Measurements from ENCODE around the gene CDH7.

CDH7 gene

GRCh38 chr18:65760457-65760856 lies 9.6 kb downstream of the CDH7 start:
- TF ChIP-seq FOXM1 (IDR thresholded peaks at IDR 0.05; ENCODE audit: borderline replicate concordance, low read depth) (no peak), EP300 (IDR thresholded peaks at IDR 0.05; ENCODE audit: borderline replicate concordance) (no peak), CEBPB (IDR thresholded peaks at IDR 0.05) (no peak), TEAD4 (IDR thresholded peaks at IDR 0.05) (no peak), TCF12 (IDR thresholded peaks at IDR 0.05; ENCODE audit: low read depth) (no peak)

GRCh38 chr18:65761636-65762295 lies 11.0 kb downstream of the CDH7 start:
- TF ChIP-seq TAF1 (IDR thresholded peaks at IDR 0.05; ENCODE audit: low read depth) (no peak), CREB1 (IDR thresholded peaks at IDR 0.05; ENCODE audit: low read depth) (no peak), YY1 (IDR thresholded peaks at IDR 0.05; ENCODE audit: low read depth) (no peak), ZBTB7A (IDR thresholded peaks at IDR 0.05; ENCODE audit: low read depth) (no peak), MAX (IDR thresholded peaks at IDR 0.05) (no peak), EP300 (IDR thresholded peaks at IDR 0.05; ENCODE audit: borderline replicate concordance) (no peak), NFIC (IDR thresholded peaks at IDR 0.05) (no peak), CEBPB (IDR thresholded peaks at IDR 0.05) (no peak), EGR1 (IDR thresholded peaks at IDR 0.05) (no peak), FOXM1 (IDR thresholded peaks at IDR 0.05; ENCODE audit: borderline replicate concordance, low read depth) (no peak), RAD21 (IDR thresholded peaks at IDR 0.05; ENCODE audit: low read depth) (no peak), TCF12 (IDR thresholded peaks at IDR 0.05; ENCODE audit: low read depth) (no peak), TEAD4 (IDR thresholded peaks at IDR 0.05) (no peak)
- TF ChIP-seq, protein P1, sequence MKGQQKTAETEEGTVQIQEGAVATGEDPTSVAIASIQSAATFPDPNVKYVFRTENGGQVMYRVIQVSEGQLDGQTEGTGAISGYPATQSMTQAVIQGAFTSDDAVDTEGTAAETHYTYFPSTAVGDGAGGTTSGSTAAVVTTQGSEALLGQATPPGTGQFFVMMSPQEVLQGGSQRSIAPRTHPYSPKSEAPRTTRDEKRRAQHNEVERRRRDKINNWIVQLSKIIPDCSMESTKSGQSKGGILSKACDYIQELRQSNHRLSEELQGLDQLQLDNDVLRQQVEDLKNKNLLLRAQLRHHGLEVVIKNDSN (IDR thresholded peaks at IDR 0.05): no peak
- TF ChIP-seq, protein P2, sequence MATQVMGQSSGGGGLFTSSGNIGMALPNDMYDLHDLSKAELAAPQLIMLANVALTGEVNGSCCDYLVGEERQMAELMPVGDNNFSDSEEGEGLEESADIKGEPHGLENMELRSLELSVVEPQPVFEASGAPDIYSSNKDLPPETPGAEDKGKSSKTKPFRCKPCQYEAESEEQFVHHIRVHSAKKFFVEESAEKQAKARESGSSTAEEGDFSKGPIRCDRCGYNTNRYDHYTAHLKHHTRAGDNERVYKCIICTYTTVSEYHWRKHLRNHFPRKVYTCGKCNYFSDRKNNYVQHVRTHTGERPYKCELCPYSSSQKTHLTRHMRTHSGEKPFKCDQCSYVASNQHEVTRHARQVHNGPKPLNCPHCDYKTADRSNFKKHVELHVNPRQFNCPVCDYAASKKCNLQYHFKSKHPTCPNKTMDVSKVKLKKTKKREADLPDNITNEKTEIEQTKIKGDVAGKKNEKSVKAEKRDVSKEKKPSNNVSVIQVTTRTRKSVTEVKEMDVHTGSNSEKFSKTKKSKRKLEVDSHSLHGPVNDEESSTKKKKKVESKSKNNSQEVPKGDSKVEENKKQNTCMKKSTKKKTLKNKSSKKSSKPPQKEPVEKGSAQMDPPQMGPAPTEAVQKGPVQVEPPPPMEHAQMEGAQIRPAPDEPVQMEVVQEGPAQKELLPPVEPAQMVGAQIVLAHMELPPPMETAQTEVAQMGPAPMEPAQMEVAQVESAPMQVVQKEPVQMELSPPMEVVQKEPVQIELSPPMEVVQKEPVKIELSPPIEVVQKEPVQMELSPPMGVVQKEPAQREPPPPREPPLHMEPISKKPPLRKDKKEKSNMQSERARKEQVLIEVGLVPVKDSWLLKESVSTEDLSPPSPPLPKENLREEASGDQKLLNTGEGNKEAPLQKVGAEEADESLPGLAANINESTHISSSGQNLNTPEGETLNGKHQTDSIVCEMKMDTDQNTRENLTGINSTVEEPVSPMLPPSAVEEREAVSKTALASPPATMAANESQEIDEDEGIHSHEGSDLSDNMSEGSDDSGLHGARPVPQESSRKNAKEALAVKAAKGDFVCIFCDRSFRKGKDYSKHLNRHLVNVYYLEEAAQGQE (IDR thresholded peaks at IDR 0.05; ENCODE audit: low read depth): no peak

DNA sequence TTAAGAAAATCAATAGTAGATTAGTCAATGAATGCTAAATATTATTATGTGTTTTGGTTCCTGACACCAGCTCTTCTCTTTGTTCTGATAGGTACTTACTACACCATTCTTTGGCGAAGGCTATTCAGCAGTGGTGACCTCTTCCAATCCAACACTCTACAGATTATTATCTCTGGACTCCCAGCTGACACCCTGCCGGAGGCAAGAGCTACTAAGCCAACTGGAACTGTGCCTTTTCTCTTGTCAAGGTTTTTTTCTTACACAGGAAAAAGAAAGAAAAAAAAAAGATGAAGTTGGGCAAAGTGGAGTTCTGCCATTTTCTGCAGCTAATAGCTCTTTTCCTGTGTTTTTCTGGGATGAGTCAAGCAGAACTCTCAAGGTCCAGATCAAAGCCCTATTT lies 11.7 kb downstream of the CDH7 start:
- no peak for TF ChIP-seq TEAD4 (IDR thresholded peaks at IDR 0.05)
- no peak for TF ChIP-seq EGR1 (IDR thresholded peaks at IDR 0.05)
- no peak for TF ChIP-seq CREB1 (IDR thresholded peaks at IDR 0.05; ENCODE audit: low read depth)
- TF ChIP-seq TCF12 (IDR thresholded peaks at IDR 0.05; ENCODE audit: low read depth): no peak
- no peak for TF ChIP-seq ZBTB7A (IDR thresholded peaks at IDR 0.05; ENCODE audit: low read depth)
- TF ChIP-seq MAX (IDR thresholded peaks at IDR 0.05): no peak
- no peak for TF ChIP-seq TAF1 (IDR thresholded peaks at IDR 0.05; ENCODE audit: low read depth)
- no peak for TF ChIP-seq CEBPB (IDR thresholded peaks at IDR 0.05)
- no peak for TF ChIP-seq EP300 (IDR thresholded peaks at IDR 0.05; ENCODE audit: borderline replicate concordance)

- TF ChIP-seq FOXM1 (IDR thresholded peaks at IDR 0.05; ENCODE audit: borderline replicate concordance, low read depth): no peak
- TF ChIP-seq YY1 (IDR thresholded peaks at IDR 0.05; ENCODE audit: low read depth): no peak
- TF ChIP-seq NFIC (IDR thresholded peaks at IDR 0.05): no peak
- no peak for TF ChIP-seq EGR1 (IDR thresholded peaks at IDR 0.05)
- TF ChIP-seq CEBPB (IDR thresholded peaks at IDR 0.05): no peak
- TF ChIP-seq EP300 (IDR thresholded peaks at IDR 0.05; ENCODE audit: borderline replicate concordance): no peak
- TF ChIP-seq MAX (IDR thresholded peaks at IDR 0.05): no peak
- TF ChIP-seq, protein P2 (IDR thresholded peaks at IDR 0.05; ENCODE audit: low read depth): no peak
- TF ChIP-seq RAD21 (IDR thresholded peaks at IDR 0.05; ENCODE audit: low read depth): no peak
- no peak for TF ChIP-seq TEAD4 (IDR thresholded peaks at IDR 0.05)
- no peak for TF ChIP-seq ZBTB7A (IDR thresholded peaks at IDR 0.05; ENCODE audit: low read depth)
- TF ChIP-seq TAF1 (IDR thresholded peaks at IDR 0.05; ENCODE audit: low read depth): no peak
- no peak for TF ChIP-seq TCF12 (IDR thresholded peaks at IDR 0.05; ENCODE audit: low read depth)
- TF ChIP-seq, protein P1 (IDR thresholded peaks at IDR 0.05): no peak
- TF ChIP-seq CREB1 (IDR thresholded peaks at IDR 0.05; ENCODE audit: low read depth): no peak
These were observed 16.6 kb downstream of the CDH7 start for GRCh38 chr18:65767406-65767805.

DNA sequence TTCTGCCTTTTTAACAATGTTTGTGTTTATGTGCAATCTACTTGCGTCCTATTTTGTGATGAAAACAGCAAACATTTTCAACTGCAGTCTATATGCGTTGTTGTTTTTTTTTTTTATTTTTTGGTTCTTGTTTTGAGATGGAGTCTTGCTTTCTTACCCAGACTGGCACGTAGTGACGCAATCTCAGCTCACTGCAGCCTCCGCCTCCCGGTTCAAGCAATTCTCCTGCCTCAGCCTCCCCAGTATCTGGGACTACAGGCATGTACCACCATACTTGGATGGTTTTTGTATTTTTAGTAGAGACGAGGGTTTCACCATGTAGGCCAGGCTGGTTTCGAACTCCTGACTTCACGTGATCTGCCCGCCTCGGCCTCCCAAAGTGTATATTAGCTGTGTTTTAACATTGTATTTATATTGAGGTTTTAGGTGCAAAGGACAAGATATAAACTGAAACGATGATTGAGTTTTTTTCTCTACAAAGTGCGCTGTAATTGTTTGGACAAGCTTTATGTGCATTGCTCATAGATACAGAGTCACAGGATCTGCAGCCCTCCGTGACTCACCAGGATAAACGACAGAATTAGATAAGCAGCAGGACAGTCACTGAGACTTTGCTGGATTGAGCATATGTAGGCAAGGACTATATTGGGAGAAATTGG lies 17.4 kb downstream of the CDH7 start:
- TF ChIP-seq EGR1 (IDR thresholded peaks at IDR 0.05) (no peak), FOXM1 (IDR thresholded peaks at IDR 0.05; ENCODE audit: borderline replicate concordance, low read depth) (no peak), TEAD4 (IDR thresholded peaks at IDR 0.05) (no peak), YY1 (IDR thresholded peaks at IDR 0.05; ENCODE audit: low read depth) (no peak), CREB1 (IDR thresholded peaks at IDR 0.05; ENCODE audit: low read depth) (no peak), MAX (IDR thresholded peaks at IDR 0.05) (no peak), CEBPB (IDR thresholded peaks at IDR 0.05) (no peak), EP300 (IDR thresholded peaks at IDR 0.05; ENCODE audit: borderline replicate concordance) (no peak), TCF12 (IDR thresholded peaks at IDR 0.05; ENCODE audit: low read depth) (no peak), RAD21 (IDR thresholded peaks at IDR 0.05; ENCODE audit: low read depth) (no peak), ZBTB7A (IDR thresholded peaks at IDR 0.05; ENCODE audit: low read depth) (no peak), TAF1 (IDR thresholded peaks at IDR 0.05; ENCODE audit: low read depth) (no peak), NFIC (IDR thresholded peaks at IDR 0.05) (no peak)
- TF ChIP-seq, protein P1 (IDR thresholded peaks at IDR 0.05): no peak
- TF ChIP-seq, protein P2 (IDR thresholded peaks at IDR 0.05; ENCODE audit: low read depth): no peak

Data from Ishikawa (cell line).